Stimulated activated CD8-positive, alpha-beta memory T cell treated with anti-CD3 and anti-CD28 coated beads, Interleukin-12 subunit alpha, Interleukin-12 subunit beta, amount 100 ng/mL, for 24 hours (primary cell): ENCODE data around the gene TMPRSS4.
"Not testable (repeated sequence)": the region's sequence is repeated elsewhere in the genome, so short reads cannot be mapped to it uniquely, and the experiment has no call there.

Experiments used
- DNase-seq: peaks from one replicate; pipeline ENCODE4 v3.0.0-alpha.2; 2020; ENCODE audit errors: extremely low read depth

TMPRSS4 gene

GRCh38 chr11:118056806-118057205, 20.1 kb upstream of the TMPRSS4 start:
- no peak for DNase-seq

GRCh38 chr11:118057251-118058145, 19.4 kb upstream of the TMPRSS4 start:
- no peak for DNase-seq

- no peak for DNase-seq
Observed at GRCh38 chr11:118058311-118059245, 18.3 kb upstream of the TMPRSS4 start.

DNA sequence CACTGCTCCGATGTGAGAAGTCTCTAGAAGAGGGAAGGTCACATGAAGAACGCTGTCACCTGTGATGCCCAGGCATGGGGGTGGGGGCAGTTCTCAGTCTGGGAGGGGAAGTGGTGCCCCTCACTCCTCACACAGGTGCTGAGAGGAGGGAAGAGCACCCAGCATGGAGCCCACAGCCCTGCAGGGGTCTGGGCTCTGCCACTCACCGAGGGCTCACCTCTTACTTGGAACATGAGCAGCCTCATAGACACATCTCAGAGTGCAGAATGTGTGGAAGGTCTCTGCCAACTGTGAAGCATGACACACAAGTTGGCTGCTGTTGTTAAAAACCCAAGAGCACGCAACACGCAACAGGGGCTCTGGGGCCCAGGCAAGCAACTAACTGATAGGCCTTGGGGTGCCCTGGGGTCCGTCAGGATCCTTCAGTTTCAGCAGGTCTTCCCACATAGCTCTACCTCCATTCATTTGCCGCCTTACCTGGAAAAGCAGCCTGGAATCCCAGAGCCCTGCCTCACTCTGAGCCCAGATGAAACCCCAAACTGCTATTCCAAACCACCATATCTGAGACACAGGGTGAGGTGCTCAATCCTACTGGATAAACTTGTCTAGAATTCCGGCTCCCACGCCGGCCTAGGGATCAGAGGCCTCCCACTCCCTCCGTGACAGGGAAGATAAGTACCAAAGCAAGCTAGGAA, 17.5 kb upstream of the TMPRSS4 start:
- DNase-seq, result no peak

DNA sequence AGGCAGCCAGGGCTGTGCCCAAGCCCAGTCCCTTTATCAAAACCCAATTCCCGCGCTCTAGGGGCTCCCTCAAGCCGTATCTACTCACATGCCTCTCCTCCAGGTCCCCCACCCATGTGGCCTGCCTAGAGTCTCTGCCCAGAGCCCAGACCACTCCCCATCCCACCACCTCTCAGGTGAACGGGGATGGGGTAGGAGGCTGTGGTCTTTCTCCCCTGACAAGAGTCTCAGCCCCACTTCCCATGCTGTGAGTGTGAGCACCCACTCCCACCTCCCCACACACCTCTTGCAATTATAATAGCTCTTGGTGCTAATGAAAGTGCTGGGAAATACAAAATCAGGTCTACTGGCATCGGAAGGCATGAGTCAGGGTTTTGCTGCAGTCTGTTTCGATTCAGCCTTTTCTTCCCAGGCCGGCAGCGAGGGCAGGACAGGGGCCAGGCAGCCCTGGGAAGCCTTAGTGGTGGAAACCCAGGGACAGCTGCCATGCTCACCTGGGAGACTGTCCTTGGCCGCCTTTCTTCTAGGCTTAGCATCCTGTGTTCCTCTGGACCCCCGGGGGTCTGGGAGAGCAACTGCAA, 16.7 kb upstream of the TMPRSS4 start:
- DNase-seq, result no peak

- no peak for DNase-seq
Observed at GRCh38 chr11:118060869-118061268, 16.0 kb upstream of the TMPRSS4 start.

DNA sequence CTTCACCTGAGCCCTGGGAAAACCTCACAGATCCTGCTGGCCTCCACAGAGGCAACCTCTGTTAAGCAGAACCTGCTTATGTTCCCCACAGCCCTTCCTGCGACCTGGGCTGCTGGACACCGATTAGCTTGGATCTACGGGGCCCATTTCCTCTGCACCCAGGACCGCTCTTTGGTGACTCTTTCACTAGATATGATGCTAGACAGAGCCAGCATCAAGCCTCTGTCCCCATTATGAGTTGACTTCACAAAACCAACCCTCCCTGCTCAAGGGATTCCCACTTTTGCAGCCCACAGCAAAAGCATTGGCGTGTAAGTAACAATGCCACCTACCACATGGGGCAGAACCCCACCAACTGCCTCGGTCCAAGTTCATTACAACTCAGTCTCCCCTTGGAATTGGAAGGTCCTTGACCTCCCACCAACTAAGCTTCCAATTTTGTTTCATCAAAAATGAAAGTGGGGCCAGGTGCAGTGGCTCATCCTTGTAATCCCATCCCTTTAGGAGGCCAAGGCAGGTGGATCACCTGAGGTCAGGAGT, 15.2 kb upstream of the TMPRSS4 start:
- no peak for DNase-seq

DNA sequence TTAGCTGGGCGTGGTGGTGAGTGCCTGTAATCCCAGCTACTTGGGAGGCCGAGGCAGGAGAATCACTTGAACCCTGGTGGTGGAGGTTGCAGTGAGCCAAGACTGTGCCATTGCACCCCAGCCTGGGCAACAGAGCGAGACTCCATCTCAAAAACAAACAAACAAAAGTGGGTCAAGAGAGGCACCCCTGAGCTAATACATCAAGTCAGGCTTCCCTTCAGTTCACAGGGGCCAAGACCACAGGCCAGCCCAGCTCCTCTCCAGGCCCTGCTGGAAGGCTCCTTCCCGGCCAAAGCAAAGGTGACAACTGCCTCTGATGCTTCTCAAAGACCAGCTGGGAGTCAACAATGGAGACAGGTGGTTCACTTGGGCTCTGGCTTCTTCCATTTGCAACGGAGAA, 14.7 kb upstream of the TMPRSS4 start:
- DNase-seq, result not testable (repeated sequence)

DNA sequence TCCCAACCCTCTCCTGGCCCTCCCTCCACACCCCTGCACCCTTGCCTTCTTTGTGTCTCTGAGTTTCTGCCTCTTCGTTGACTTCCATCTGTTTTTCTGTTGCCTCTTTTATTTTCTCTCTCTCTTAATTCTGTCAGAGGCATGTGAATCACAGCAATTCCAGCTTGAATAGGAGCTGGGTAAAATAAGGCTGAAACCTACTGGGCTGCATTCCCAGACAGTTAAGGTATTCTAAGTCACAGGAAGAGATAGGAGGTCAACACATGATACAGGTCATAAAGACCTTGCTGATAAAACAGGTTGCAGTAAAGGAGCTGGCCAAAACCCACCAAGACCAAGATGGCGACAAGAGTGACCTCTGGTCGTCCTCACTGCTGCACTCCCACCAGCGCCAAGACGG, 14.2 kb upstream of the TMPRSS4 start:
- not testable (repeated sequence) for DNase-seq

DNA sequence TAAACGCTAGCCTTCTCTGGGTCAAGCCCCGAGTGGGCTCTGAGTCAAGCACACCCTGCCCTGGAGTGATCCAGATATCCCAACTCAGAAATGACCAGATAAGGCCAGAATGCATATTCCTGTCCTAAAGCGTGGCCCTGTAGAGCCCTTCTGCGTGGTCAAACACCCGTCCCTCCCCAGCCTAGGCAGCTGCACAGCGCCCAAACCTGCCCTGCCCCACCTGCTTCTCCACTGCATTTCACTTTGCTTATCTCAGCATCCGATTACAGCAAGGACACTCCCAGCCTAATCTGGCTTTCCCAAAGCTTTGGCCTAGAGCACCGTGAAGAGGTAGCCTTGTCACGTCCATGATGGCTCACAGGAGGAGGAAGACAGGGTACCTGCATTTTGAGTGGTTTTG, 11.9 kb upstream of the TMPRSS4 start:
- DNase-seq, result no peak

- DNase-seq, result no peak
Observed at GRCh38 chr11:118065384-118065783, 11.5 kb upstream of the TMPRSS4 start.

DNA sequence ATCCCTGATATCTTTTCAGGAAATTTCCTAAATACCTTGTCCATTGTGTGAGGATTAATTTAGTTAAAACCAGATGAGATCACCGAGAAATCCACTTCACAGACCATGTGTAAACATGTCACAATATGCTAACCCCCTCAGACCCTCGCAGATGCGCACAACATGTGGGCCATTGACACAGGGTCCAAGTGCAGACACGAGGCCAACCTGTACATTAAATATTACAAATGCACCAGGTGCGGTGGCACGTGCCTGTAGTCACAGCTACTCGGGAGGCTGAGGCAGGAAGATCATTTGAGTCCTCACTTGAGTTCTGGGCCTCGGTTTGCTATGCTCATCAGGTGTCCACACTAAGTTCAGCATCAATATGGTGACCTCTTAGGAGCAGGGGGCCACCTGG, 9.9 kb upstream of the TMPRSS4 start:
- DNase-seq, result no peak

DNA sequence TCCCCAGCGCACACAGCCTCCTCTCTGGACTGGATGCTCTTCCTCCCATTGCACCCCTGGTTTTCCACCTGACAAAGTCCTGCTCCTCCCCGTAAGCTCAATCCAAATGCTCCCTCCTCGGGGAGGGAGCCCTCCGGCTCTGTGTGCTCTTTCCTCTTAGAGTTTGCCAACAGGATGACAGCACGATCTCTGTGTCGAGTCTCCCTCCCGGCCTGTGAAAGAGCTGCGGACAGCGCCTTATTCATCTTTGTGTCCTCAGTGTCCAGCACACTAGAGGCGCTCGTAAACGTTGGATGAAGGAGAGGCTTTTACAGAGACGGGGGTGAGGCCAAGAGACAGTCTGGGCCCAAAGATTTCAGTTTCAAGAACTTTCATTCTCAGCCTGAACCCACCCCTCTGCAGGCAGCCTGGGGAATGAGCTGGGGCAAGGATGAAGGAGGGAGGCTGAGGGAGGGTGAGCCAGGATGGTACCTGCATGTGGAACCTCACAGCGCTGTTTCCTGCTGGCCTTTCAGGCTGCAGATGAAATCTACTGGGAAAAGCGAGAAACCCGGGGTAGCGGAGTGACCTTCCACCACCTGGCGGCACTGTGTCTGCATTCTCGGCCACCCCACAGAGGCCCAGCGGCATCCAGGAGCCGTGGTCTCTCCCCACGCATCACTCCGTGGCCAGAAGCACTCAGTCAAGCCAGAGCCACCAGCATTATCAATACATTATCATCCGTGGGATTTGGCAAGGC, 8.5 kb upstream of the TMPRSS4 start:
- DNase-seq, result no peak

GRCh38 chr11:118068945-118069612, 7.8 kb upstream of the TMPRSS4 start:
- DNase-seq, result no peak

DNA sequence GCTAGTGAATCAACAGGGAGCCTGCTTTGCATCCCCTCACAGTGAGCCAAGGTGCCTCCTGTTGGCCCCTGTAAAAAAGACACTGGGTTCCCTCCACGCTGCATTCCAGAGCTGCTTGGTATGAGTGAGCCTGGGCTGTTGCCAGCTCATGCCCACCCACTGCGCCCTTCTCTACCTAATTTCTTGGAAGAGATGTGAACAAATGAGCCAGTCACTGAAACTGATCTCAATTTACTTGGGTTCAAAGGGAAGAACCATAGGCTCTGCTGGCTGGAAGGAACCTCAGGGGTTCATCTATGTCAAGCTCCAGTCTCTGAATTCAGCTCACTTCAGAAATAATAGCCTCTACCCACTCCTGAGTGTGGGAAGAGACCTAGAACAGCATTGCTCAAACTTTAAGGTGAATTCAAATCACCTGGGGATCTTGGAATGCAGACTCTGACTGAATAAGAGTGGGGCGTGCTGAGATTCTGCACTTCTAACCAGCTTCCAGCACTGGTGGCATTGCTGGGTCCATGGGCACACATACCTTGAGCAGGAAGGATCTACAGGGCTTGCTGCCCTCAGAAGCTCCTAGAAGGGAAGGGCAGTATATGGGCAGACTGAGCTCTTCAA, 5.4 kb upstream of the TMPRSS4 start:
- no peak for DNase-seq

- DNase-seq, result no peak
Observed at GRCh38 chr11:118073554-118073953, 3.3 kb upstream of the TMPRSS4 start.

DNA sequence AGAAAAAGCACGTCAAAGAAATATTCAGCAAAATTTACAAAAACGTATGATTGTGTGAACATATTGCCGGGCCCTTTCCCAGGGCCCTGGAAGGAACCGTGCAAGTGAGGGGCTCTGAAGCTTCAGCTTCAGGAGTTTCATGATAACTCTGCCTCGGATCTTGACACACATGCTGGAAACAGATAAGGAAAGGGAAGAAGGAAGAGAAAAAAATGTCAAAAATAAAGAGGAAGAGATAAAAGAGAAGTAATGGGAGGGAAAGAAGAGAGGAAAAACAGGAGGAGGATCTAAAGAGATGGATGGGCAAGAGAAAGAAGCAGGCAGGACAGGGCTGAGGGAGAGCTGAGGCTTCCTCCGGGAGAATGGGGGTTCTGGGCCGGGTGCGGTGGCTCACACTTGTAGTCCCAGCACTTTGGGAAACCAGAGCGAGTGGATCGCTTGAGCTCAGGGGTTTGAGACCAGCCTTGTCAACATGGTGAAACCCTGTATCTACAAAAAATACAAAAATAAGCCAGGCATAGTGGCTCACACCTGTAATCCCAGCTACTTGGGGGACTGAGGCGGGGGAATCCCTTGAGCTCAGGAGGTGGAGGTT, 2.7 kb upstream of the TMPRSS4 start:
- no peak for DNase-seq

GRCh38 chr11:118074785-118075184, 2.1 kb upstream of the TMPRSS4 start:
- no peak for DNase-seq

DNA sequence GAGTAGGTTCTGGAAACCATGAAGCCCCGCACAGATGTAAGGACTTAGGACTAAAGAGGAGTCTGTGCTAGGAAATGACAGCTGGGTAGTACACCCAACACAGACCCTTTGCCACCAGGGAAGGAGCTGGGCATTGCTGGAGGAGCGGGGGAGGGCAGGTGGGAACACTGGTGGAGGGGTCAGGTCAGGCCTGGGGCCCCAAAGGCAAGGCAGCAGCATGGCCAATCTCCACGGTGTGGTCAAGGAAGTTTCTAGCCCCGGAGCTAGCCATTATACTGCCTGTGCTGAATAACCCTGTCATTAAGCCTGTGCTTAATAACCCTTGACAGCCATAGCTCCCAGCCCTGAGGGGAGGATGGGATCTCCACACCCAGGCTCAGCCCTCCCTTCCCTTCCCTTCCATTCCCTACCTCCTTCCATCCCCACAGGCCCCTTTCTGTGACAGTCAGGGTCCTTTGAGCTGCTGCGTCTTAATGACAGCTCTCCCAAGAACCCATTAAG, 2.1 kb downstream of the TMPRSS4 start:
- DNase-seq, result no peak
